NCI-H748 (cell line): Measurements from ENCODE around the gene IFNAR2.
A peak's percentile ranks its signal among the peaks of the same experiment; 100 is the strongest.
"Not testable (repeated sequence)": the region's sequence is repeated elsewhere in the genome, so short reads cannot be mapped to it uniquely, and the experiment has no call there.

Experiments used
- DNase-seq: peaks from one replicate; lab custom pipeline; 2025; ENCODE audit not compliant: unreplicated experiment; lab: John Stamatoyannopoulos, UW

IFNAR2 gene

GRCh38 chr21:33212159-33212851 is 17.4 kb upstream of the IFNAR2 start:
- DNase-seq: no peak

- DNase-seq: no peak
Observed at GRCh38 chr21:33214056-33214455, 15.7 kb upstream of the IFNAR2 start.

- DNase-seq: no peak
Observed at GRCh38 chr21:33217138-33217520, 12.6 kb upstream of the IFNAR2 start.

- DNase-seq: no peak
Observed at GRCh38 chr21:33219300-33219699, 10.4 kb upstream of the IFNAR2 start.

- no peak for DNase-seq
Observed at GRCh38 chr21:33219954-33220353, 9.8 kb upstream of the IFNAR2 start.

GRCh38 chr21:33225376-33225775 is 4.4 kb upstream of the IFNAR2 start:
- not testable (repeated sequence) for DNase-seq

GRCh38 chr21:33228455-33228854 is 1.3 kb upstream of the IFNAR2 start:
- no peak for DNase-seq

- DNase-seq: no peak
Observed at GRCh38 chr21:33229099-33229783, 497 bp upstream of the IFNAR2 start.

- DNase-seq: peak; percentile 48
Observed at GRCh38 chr21:33230545-33231324, 997 bp downstream of the IFNAR2 start.

- DNase-seq: no peak
Observed at GRCh38 chr21:33231526-33231925, 1.8 kb downstream of the IFNAR2 start.

GRCh38 chr21:33232291-33233034 is 2.7 kb downstream of the IFNAR2 start:
- no peak for DNase-seq

GRCh38 chr21:33234635-33235520 is 5.1 kb downstream of the IFNAR2 start:
- no peak for DNase-seq

- DNase-seq: no peak
Observed at GRCh38 chr21:33236013-33236686, 6.4 kb downstream of the IFNAR2 start.

GRCh38 chr21:33236766-33237165 is 7.0 kb downstream of the IFNAR2 start:
- DNase-seq: no peak

GRCh38 chr21:33237486-33237885 is 7.7 kb downstream of the IFNAR2 start:
- no peak for DNase-seq

- DNase-seq: no peak
Observed at GRCh38 chr21:33238146-33238545, 8.4 kb downstream of the IFNAR2 start.

- DNase-seq: no peak
Observed at GRCh38 chr21:33238565-33239255, 9.0 kb downstream of the IFNAR2 start.

GRCh38 chr21:33239559-33240127 is 9.9 kb downstream of the IFNAR2 start:
- DNase-seq: not testable (repeated sequence)

- DNase-seq: no peak
Observed at GRCh38 chr21:33240404-33240803, 10.7 kb downstream of the IFNAR2 start.
